Measurements from ENCODE around the gene AP1B1. TPM values are rescaled to one million over a fixed set of nuclear protein-coding genes. Genes with fewer than 3 reads are reported as not detected.

Gene AP1B1
- total and polyA plus RNA-seq, 2 donors (not counting 1 experiment from before 2014, with no cell fraction given) = 139 to 174 TPM

DNA sequence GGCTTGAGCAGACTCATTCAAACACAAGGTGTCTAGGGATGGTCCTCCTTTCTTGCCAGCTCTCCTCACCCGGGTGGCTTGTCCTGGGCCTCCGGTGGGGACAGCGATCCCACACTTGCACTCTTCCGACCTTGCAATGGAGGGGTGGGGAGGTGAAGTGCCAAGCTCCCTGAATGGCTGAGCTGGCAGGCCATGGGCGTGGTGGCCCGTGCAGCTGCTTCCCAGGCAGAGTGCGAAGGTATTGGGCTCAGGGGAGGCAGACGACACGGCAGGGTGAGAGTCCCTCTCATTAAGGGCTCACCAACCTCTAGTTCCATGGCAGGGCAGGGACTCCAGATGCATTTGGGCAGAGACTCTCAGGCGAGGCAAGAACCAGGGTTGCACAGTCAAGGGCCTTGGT lies 61.9 kb downstream of the AP1B1 start:
- no peak overlapping the region for H3K4me3 Mint-ChIP-seq
- Histone ChIP-seq H3K79me2 (ENCODE audit: control insufficient read depth, insufficient read depth, low read length) (no peaks in the 10 kb centered on the region), H2AFZ (ENCODE audit: insufficient read depth, low read depth, low read length, poor library complexity, severe bottlenecking) (no peak overlapping the region), H3K4me2 (replicated peaks; ENCODE audit: low read depth, low read length, poor library complexity, severe bottlenecking) (no peak overlapping the region), H3K9ac (ENCODE audit: low read length) (no peak overlapping the region), H4K20me1 (ENCODE audit: control insufficient read depth, insufficient read depth, low read length, poor library complexity, severe bottlenecking) (peaks cover 19% of the 10 kb centered on the region), H3K27me3 (replicated peaks in 1 of 4; ENCODE audit: control extremely low read depth in 1 of 4, control insufficient read depth in 3 of 4, insufficient read depth in 4 of 4, low read length in 3 of 4) (no peaks in the 10 kb centered on the region), H3K4me3 (ENCODE audit: control extremely low read depth in 1 of 5, extremely low read depth in 1 of 5, insufficient read depth in 1 of 5, low read depth in 2 of 5, low read length in 4 of 5) (no peak overlapping the region), H3K9me3 (ENCODE audit: control extremely low read depth in 1 of 3, control insufficient read depth in 2 of 3, insufficient read depth in 1 of 3, low read length in 2 of 3) (no peaks in the 10 kb centered on the region), H3K36me3 (replicated peaks in 1 of 2; ENCODE audit: control extremely low read depth in 1 of 2, control insufficient read depth in 1 of 2, extremely low read depth in 1 of 2, insufficient read depth in 2 of 2, low read length in 1 of 2) (peaks cover 0 to 39% of the 10 kb centered on the region in 2 experiments), H3K27ac (ENCODE audit: low read length in 2 of 2) (no peak overlapping the region), H3K4me1 (ENCODE audit: control insufficient read depth in 2 of 2, insufficient read depth in 2 of 2, low read length in 2 of 2) (no peaks in the 10 kb centered on the region)
- no peak for TF ChIP-seq EZH2 (IDR thresholded peaks at IDR 0.05; ENCODE audit: borderline replicate concordance, insufficient read depth, low read depth, low read length, poor library complexity, severe bottlenecking)
- TF ChIP-seq, protein P1, sequence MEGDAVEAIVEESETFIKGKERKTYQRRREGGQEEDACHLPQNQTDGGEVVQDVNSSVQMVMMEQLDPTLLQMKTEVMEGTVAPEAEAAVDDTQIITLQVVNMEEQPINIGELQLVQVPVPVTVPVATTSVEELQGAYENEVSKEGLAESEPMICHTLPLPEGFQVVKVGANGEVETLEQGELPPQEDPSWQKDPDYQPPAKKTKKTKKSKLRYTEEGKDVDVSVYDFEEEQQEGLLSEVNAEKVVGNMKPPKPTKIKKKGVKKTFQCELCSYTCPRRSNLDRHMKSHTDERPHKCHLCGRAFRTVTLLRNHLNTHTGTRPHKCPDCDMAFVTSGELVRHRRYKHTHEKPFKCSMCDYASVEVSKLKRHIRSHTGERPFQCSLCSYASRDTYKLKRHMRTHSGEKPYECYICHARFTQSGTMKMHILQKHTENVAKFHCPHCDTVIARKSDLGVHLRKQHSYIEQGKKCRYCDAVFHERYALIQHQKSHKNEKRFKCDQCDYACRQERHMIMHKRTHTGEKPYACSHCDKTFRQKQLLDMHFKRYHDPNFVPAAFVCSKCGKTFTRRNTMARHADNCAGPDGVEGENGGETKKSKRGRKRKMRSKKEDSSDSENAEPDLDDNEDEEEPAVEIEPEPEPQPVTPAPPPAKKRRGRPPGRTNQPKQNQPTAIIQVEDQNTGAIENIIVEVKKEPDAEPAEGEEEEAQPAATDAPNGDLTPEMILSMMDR (IDR thresholded peaks at IDR 0.05) = no peak
- 97% methylated on average over 4 of the region's 10 CpGs for WGBS (ENCODE audit: insufficient coverage)
- no peaks in the 10 kb centered on the region for H3K4me1 Mint-ChIP-seq
- ChIA-PET CTCF (no interaction called here), POLR2A (no interaction called here)
- intact Hi-C loops (cut with micrococcal nuclease) = no loop called here
- no peaks in the 10 kb centered on the region for H3K27me3 Mint-ChIP-seq
- H3K27ac Mint-ChIP-seq = no peak overlapping the region
- no peak for ATAC-seq (ENCODE audit: low read depth)
- H3K9me3 Mint-ChIP-seq (ENCODE audit: insufficient read depth) = no peaks in the 10 kb centered on the region
- no peak for DNase-seq

DNA sequence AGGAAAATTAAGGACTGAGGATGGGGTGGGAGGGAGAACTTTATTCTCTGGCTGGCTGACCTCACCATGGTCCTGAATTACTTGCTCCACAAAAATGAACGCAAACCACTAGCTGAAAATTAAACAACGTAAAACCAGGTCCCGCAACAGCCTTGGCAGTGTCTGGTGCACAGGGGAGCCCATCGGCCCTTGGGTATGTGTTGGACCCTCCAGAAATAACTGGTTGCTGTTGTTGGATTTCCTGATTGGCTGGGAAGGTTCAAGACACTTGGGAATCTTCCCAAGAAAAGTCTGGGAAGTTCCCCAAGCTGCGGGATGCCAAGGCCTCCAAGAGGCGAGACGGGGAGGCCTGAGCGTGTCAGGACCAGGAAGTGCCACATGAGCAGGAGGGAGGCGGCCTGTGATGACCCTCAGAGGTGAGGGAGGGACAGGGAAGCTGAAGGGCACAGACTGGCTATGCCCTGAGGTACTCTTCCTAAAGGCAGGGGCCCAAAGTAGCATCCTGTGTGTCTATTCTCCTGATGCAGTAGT lies 62.5 kb downstream of the AP1B1 start:
- Mint-ChIP-seq H3K27ac (no peak overlapping the region), H3K4me1 (no peaks in the 10 kb centered on the region), H3K9me3 (ENCODE audit: insufficient read depth) (no peaks in the 10 kb centered on the region), H3K4me3 (no peak overlapping the region), H3K27me3 (no peaks in the 10 kb centered on the region)
- Histone ChIP-seq H3K4me1 (ENCODE audit: control insufficient read depth in 2 of 2, insufficient read depth in 2 of 2, low read length in 2 of 2) (no peaks in the 10 kb centered on the region), H2AFZ (ENCODE audit: insufficient read depth, low read depth, low read length, poor library complexity, severe bottlenecking) (no peak overlapping the region), H3K4me2 (replicated peaks; ENCODE audit: low read depth, low read length, poor library complexity, severe bottlenecking) (no peak overlapping the region), H3K36me3 (replicated peaks in 1 of 2; ENCODE audit: control extremely low read depth in 1 of 2, control insufficient read depth in 1 of 2, extremely low read depth in 1 of 2, insufficient read depth in 2 of 2, low read length in 1 of 2) (peaks cover 0 to 32% of the 10 kb centered on the region in 2 experiments), H3K79me2 (ENCODE audit: control insufficient read depth, insufficient read depth, low read length) (no peaks in the 10 kb centered on the region), H3K27ac (ENCODE audit: low read length in 2 of 2) (no peak overlapping the region), H4K20me1 (ENCODE audit: control insufficient read depth, insufficient read depth, low read length, poor library complexity, severe bottlenecking) (peaks cover 16% of the 10 kb centered on the region), H3K4me3 (ENCODE audit: control extremely low read depth in 1 of 5, extremely low read depth in 1 of 5, insufficient read depth in 1 of 5, low read depth in 2 of 5, low read length in 4 of 5) (no peak overlapping the region), H3K9ac (ENCODE audit: low read length) (no peak overlapping the region), H3K27me3 (replicated peaks in 1 of 4; ENCODE audit: control extremely low read depth in 1 of 4, control insufficient read depth in 3 of 4, insufficient read depth in 4 of 4, low read length in 3 of 4) (no peaks in the 10 kb centered on the region), H3K9me3 (ENCODE audit: control extremely low read depth in 1 of 3, control insufficient read depth in 2 of 3, insufficient read depth in 1 of 3, low read length in 2 of 3) (no peaks in the 10 kb centered on the region)
- 92% methylated on average over 8 of the region's 9 CpGs for WGBS (ENCODE audit: insufficient coverage)
- intact Hi-C loops (cut with micrococcal nuclease) = no loop called here
- TF ChIP-seq, protein P1 (IDR thresholded peaks at IDR 0.05) = no peak
- no peak for TF ChIP-seq EZH2 (IDR thresholded peaks at IDR 0.05; ENCODE audit: borderline replicate concordance, insufficient read depth, low read depth, low read length, poor library complexity, severe bottlenecking)
- ATAC-seq (ENCODE audit: low read depth) (no peak), DNase-seq (no peak)
- ChIA-PET POLR2A (interaction anchor here (0.5 kb wide), 1 partner anchor 103 kb away, joined by 3 read pairs; no protein-coding TSS in a partner anchor), CTCF (no interaction called here)

All from B cell (primary cell).